Measurements from ENCODE around the gene RAMP1.

Gene RAMP1

GRCh38 chr2:237901932-237902850 is 42.8 kb downstream of the RAMP1 start:
- TF ChIP-seq CTCF (IDR thresholded peaks at IDR 0.05; ENCODE audit: low read depth, low read length, missing control alignments), result peak; percentile 7
- no peak overlapping the region for H3K4me3 ChIP-seq (ENCODE audit: low read depth, low read length)
- no peak for DNase-seq (ENCODE audit: low read depth)

- DNase-seq (ENCODE audit: low read depth), result peak; percentile 35
- H3K4me3 ChIP-seq (ENCODE audit: low read depth, low read length), result no peak overlapping the region
- no peak for TF ChIP-seq CTCF (IDR thresholded peaks at IDR 0.05; ENCODE audit: low read depth, low read length, missing control alignments)
Measured at GRCh38 chr2:237904831-237905599, 45.6 kb downstream of the RAMP1 start.

- no peak overlapping the region for H3K4me3 ChIP-seq (ENCODE audit: low read depth, low read length)
- DNase-seq (ENCODE audit: low read depth), result no peak
- no peak for TF ChIP-seq CTCF (IDR thresholded peaks at IDR 0.05; ENCODE audit: low read depth, low read length, missing control alignments)
Measured at GRCh38 chr2:237907144-237907543, 47.7 kb downstream of the RAMP1 start.

DNA sequence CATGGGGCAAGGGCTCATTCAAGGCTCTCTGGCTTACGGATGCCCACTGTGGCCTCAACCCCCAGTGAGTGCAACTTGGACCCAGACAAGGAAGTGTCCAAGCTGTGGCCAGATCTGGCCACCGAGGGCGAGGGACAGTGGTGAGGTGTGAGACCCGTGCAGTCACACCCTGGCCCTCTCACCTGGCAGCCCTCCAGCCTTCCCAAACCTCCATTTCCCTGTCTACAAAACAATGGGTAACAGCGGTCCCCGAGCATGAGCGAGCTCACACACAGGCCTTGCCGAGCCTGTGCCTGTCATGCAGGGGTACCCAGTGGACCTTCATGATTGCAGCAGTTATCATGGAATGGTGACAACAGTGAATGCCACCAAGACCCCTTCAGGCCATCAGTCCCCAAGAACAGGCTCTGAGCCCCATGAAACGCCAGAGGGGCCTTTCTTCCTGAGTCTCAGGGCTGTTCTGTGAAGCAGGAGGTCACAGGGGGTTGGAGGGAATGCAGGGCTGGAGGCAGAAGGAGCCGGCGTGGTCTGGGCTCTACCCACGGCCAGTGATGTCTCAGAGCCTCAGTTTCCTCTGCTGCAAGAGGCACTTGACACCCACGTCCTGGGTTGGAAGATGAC is 49.8 kb downstream of the RAMP1 start:
- no peak overlapping the region for H3K4me3 ChIP-seq (ENCODE audit: low read depth, low read length)
- no peak for DNase-seq (ENCODE audit: low read depth)
- no peak for TF ChIP-seq CTCF (IDR thresholded peaks at IDR 0.05; ENCODE audit: low read depth, low read length, missing control alignments)

GRCh38 chr2:237909801-237910475 is 50.5 kb downstream of the RAMP1 start:
- TF ChIP-seq CTCF (IDR thresholded peaks at IDR 0.05; ENCODE audit: low read depth, low read length, missing control alignments), result no peak
- no peak overlapping the region for H3K4me3 ChIP-seq (ENCODE audit: low read depth, low read length)
- no peak for DNase-seq (ENCODE audit: low read depth)

DNA sequence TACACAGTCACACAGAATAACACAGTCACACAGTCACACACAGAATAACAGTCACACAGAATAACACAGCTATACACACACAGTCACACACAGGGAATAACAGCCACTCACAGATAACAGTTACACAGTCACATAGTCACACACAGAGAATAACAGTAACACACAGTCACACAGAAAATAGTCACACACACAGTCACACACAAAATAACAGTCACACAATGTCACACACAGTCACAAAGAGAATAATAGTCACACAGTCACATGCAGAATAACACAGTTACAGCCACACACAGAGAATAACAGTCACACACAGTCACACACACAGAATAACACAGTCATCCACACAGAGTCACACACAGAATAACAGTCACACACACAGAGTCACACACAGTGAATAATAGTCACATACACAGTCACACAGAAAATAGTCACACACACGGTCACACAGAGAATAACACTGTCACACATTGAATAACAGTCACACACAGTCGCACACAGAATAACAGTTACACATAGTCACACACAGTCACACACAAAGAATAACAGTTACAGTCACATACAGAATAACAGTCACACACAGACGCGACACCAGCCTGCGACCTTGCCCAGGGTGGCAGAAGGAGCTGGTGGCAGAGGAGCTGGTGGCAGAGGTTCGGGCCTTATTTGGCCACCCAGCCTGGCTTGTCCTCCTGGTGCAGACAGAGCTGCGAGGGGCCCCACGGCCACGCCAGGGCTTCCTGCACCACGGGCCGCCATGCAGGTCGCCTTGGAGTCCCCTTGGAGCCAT is 51.3 kb downstream of the RAMP1 start:
- H3K4me3 ChIP-seq (ENCODE audit: low read depth, low read length), result no peak overlapping the region
- TF ChIP-seq CTCF (IDR thresholded peaks at IDR 0.05; ENCODE audit: low read depth, low read length, missing control alignments), result no peak
- DNase-seq (ENCODE audit: low read depth), result no peak
